Progenitor cell of endocrine pancreas (in vitro differentiated cells): ENCODE results near the gene RAD51B. TPM values are rescaled to one million over a fixed set of nuclear protein-coding genes. Genes with fewer than 3 reads are reported as not detected.

Experiments
- DNase-seq: peaks from one replicate; pipeline ENCODE4 v3.0.0; 2021; ENCODE audit warnings: low spot score; ENCODE audit not compliant: unreplicated experiment
- H3K27ac Mint-ChIP-seq: 2 replicates; pipeline ENCODE4 v1.8.0; 2021; ENCODE audit warnings: mild to moderate bottlenecking, moderate library complexity, mixed read lengths
- H3K27me3 Mint-ChIP-seq: 2 replicates; pipeline ENCODE4 v1.8.0; 2021; ENCODE audit warnings: mixed read lengths
- H3K36me3 Mint-ChIP-seq: 2 replicates; pipeline ENCODE4 v1.8.0; 2022; ENCODE audit warnings: mixed read lengths; ENCODE audit not compliant: insufficient read depth
- H3K4me1 Mint-ChIP-seq: 2 replicates; pipeline ENCODE4 v1.8.0; 2021; ENCODE audit warnings: low read depth, mixed read lengths
- H3K4me3 Mint-ChIP-seq: 2 replicates; pipeline ENCODE4 v1.8.0; 2021; ENCODE audit warnings: low read depth, mild to moderate bottlenecking, moderate library complexity, mixed read lengths
- H3K9me3 Mint-ChIP-seq: 2 replicates; pipeline ENCODE4 v1.8.0; 2021; ENCODE audit warnings: low read depth, mixed read lengths
- total RNA-seq: library from RNA; stranded (reverse); gene quantifications from 2 replicates; pipeline ENCODE4 v1.2.1, GENCODE V29; 2021
- TF ChIP-seq, protein P1 (sequence below): fragments of 200-600 bp; sonication (generic); IDR thresholded peaks from one replicate; pipeline ENCODE4 v1.5.0; 2021; ENCODE audit warnings: antibody characterized with exemption, mild to moderate bottlenecking; ENCODE audit not compliant: unreplicated experiment

RAD51B gene
- total RNA-seq, 1 donor from 2014 or later: 24.7 TPM

DNA sequence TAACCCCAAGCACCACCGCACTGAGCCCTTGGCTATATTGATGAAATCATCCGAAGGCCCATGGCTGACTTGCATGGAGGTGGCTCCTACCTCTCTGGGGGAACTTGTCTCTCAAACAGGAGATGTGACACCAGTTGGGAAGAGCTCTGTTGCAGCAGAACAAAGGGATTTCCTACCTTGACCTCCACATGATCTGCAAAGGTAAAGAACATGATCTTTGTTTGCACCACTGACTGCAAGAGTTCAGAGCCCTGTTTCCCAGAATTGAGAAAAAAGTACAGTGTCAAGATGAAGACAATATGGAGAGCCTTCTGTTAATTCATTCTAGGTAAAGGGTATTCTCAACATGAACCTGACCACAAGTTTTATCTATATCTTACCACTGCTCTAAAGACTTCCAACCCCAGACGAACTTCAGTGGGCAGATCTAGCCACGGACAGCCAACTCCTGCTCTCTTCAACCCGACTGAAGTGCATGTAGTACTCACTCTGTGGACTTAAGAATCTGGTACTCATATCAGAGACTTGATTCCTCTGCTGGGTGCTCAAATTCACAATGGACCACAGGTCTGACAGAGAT is 35.2 kb upstream of the RAD51B start:
- Mint-ChIP-seq H3K4me3 (no peak overlapping the region), H3K9me3 (no peaks in the 10 kb centered on the region), H3K27ac (no peak overlapping the region), H3K27me3 (no peaks in the 10 kb centered on the region), H3K36me3 (peaks cover 28% of the 10 kb centered on the region), H3K4me1 (no peaks in the 10 kb centered on the region)
- no peak for DNase-seq
- TF ChIP-seq, protein P1, sequence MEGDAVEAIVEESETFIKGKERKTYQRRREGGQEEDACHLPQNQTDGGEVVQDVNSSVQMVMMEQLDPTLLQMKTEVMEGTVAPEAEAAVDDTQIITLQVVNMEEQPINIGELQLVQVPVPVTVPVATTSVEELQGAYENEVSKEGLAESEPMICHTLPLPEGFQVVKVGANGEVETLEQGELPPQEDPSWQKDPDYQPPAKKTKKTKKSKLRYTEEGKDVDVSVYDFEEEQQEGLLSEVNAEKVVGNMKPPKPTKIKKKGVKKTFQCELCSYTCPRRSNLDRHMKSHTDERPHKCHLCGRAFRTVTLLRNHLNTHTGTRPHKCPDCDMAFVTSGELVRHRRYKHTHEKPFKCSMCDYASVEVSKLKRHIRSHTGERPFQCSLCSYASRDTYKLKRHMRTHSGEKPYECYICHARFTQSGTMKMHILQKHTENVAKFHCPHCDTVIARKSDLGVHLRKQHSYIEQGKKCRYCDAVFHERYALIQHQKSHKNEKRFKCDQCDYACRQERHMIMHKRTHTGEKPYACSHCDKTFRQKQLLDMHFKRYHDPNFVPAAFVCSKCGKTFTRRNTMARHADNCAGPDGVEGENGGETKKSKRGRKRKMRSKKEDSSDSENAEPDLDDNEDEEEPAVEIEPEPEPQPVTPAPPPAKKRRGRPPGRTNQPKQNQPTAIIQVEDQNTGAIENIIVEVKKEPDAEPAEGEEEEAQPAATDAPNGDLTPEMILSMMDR: no peak

DNA sequence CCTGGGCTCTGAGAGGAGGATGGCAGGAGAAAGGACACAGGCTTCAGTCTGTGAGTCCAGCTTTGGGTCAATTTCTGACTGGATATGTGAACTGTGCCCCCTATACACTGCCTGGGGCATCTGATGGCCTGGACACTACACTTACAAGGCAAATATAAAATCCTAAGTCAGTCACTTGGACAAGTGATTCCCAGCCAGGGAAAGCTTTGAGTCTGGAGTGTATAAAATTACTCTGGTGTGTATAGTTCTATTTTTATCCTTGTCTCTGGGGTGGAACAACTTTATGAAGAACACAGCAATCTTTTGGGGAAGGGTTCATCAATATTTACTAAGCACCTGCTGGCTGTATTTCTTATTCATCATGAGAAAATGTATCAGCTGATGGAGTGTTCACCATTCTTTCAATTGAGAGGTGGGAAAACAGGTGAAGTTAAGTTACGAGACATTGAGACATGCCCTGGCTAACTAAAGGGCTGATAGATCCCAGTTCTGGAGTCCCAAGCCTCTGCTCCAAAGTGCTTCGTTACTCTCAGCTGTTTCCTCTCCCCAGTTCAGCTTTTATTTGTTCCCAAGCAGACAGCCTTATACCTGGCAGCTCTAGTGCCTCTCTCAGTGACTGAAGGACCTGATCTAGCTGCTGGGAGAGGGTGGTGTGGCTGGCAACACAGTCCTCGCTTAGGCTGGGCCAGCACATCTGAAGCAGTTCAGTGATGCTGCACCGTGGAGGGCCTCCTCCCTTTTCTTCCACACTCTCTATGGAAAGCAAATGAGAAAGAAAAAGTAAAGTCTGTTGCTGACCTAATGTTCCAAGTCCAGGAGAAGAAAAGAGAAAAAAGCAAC is 34.1 kb upstream of the RAD51B start:
- DNase-seq: no peak
- H3K4me3 Mint-ChIP-seq: no peak overlapping the region
- peaks cover 26% of the 10 kb centered on the region for H3K36me3 Mint-ChIP-seq
- no peaks in the 10 kb centered on the region for H3K4me1 Mint-ChIP-seq
- no peak overlapping the region for H3K27ac Mint-ChIP-seq
- TF ChIP-seq, protein P1: no peak
- no peaks in the 10 kb centered on the region for H3K9me3 Mint-ChIP-seq
- no peaks in the 10 kb centered on the region for H3K27me3 Mint-ChIP-seq

DNA sequence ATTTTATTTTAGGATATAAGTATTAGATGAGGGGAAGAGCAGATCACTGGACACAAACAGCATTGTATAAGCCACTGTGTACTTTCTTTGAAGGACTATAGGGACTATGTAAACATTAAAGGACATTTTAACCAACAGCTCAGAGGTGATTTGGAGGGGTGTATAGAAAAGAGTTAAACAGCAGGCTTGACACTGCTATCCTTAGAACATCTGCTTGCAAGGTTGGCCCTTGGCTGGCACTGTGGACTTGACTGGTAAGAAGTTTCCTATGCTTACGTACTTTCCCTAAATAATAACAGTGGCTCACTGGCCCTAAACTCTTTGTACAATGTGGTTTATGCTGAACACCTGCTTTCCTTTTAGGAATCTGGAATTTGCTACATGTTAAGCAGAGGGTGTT is 31.9 kb upstream of the RAD51B start:
- H3K4me1 Mint-ChIP-seq: no peaks in the 10 kb centered on the region
- H3K9me3 Mint-ChIP-seq: no peaks in the 10 kb centered on the region
- no peak for DNase-seq
- TF ChIP-seq, protein P1: no peak
- H3K36me3 Mint-ChIP-seq: peaks cover 22% of the 10 kb centered on the region
- H3K27me3 Mint-ChIP-seq: no peaks in the 10 kb centered on the region
- H3K4me3 Mint-ChIP-seq: no peak overlapping the region
- no peak overlapping the region for H3K27ac Mint-ChIP-seq

DNA sequence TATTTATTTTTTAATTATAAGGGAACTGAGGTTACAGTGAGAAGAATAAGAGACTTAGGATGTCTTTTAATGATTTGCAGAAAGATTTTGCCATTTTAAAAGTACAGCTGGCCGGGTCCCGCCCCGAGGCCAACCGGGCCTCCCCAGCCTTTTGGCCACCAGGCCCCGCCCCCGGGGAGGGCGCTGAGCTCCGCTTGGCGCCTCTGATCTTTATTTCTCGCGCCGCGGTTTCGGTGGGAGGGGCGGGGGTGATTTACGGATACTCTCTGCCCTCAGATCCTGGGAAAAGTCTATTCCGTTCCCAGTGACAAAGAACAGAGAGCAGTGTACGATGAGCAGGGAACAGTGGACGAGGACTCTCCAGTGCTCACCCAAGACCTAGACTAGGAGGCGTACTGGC is 20.8 kb upstream of the RAD51B start:
- Mint-ChIP-seq H3K36me3 (peaks cover 25% of the 10 kb centered on the region), H3K27me3 (no peaks in the 10 kb centered on the region), H3K4me3 (no peak overlapping the region), H3K27ac (no peak overlapping the region), H3K4me1 (no peaks in the 10 kb centered on the region), H3K9me3 (no peaks in the 10 kb centered on the region)
- TF ChIP-seq, protein P1: no peak
- no peak for DNase-seq

DNA sequence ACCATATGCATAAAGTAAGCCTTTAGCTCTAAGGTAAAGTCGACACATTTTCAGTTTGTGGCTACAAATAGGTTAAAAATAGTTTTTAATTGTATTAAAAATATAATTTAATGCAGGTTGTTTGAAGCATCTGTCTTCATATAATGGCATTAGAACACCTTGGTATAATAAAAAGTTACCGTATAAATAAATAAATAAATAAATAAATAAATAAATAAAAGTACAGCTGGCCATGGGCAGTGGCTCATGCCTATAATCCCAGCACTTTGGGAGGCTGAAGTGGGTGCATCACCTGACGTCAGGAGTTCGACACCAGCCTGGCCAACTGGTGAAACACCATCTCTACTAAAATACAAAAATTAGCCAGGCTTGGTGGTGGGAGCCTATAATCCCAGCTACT is 18.8 kb upstream of the RAD51B start:
- H3K4me1 Mint-ChIP-seq: no peaks in the 10 kb centered on the region

More for the DNA sequence above, 18.8 kb upstream of the RAD51B start:
- TF ChIP-seq, protein P1: no peak
- no peak for DNase-seq
- Mint-ChIP-seq H3K9me3 (no peaks in the 10 kb centered on the region), H3K27ac (no peak overlapping the region), H3K27me3 (no peaks in the 10 kb centered on the region), H3K4me3 (no peak overlapping the region), H3K36me3 (peaks cover 25% of the 10 kb centered on the region)
